GM19328 (cell line): Measurements from ENCODE around the gene UBE2M.
A peak's percentile ranks its signal among the peaks of the same experiment; 100 is the strongest.

Source experiments
- ATAC-seq: cut with Tn5 transposase; IDR thresholded peaks from one replicate; pipeline ENCODE4 v1.9.1; 2021; ENCODE audit warnings: mild to moderate bottlenecking, moderate library complexity; ENCODE audit not compliant: unreplicated experiment

UBE2M gene

DNA sequence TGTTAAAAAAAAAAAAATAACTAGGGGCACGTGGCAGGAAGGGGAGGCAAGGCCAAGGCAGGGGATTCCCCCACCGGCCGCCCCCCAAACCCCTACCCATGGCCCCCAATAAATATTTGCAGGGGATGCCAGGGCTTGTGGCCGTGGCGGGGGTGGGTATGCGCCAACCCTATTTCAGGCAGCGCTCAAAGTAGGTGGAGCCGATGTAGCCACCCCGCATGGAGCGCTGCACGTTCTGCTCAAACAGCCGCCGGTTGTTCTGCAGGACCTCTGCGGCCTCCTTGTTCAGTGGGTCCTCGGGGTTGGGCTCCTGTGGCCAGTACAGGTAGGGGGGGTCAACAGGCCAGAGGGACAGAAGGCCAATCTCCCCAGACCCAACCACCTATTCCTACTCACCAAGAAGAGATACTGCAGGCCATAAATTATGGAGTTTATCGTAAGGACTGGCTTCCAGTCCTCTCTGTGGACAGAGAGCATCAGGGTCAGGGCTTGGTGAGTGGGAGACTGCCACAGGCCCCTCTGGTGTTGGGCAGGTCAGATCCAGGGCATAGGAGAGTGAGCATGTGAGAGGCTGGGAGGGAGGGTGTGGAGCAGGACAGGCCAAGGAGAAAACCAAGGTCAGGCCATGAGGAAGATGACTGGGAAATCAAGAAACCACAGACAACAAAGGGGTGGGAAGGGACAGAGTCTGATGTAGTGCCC, 2.3 kb downstream of the UBE2M start:
- no peak for ATAC-seq

DNA sequence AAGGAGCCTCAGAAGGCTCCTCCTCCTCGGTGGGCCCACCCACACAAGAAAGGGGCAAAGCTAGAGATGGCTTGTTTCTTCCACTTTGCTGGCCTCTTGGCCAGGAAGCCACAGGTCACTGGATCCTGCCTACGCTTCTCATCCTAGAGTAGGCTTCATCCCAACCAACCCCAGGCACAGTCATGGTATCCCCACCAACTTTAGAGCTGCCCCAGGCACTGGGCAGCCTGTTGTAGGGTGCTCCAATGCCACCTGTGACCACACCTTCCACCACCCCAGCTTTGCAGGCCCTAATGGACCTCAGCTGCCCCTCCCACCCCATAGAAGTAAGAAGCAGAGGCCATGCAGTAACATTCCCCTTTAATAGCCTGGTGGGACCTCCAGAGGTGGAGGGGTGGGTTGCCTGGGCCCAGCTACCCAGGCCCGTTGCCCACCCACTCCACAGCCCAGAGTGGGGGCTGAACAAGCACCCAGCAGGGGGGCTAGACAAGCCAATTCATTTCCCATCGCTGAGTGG, 3.0 kb downstream of the UBE2M start:
- no peak for ATAC-seq

DNA sequence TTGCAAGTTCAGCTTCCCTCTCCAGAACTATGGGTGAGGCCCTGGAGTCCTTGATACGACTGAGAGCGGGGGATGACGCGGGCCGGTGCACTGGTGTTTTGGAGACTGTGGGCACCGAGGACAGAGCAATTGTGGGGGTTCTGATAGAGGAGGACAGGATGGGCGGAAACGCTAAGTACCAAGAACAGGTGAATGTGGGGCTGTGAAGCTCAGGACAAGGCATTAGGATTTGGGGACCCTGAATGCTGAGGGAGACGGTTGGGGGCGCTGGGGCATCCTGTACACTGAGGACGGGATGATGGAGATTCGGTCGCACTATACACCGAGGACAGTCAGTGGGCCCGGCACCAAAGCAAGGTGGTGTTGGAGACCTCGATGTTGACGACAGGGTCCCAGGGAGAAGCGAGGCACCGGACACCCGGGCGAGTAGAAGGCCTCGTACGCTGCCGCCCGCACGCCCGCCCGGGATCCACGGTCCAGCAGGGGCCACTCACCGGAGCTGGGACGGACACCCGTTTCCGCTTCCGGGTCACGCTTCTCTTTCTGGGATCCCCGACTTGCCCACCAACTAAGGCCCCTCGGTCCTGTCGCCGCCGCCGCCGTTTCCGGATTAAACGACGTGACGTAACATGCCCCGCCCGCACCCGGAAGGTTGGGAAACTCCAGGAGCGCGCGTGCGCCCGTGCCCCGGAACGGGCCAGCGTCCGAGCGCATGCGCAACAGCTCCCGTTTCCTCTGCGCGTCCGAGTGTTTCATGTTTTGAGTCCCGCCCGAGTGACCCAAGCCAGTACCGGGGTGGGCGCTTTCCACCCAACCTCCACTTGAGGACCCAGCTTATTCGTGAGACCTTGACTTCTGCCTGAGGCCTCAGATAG, 3.7 kb downstream of the UBE2M start, which contains the start of gene CHMP2A:
Gene CHMP2A (minus strand): TSS at position 612 of the 875 bp plus-strand sequence. CDS start 893 bp downstream, outside the sequence.
- ATAC-seq, result peak; percentile 35

DNA sequence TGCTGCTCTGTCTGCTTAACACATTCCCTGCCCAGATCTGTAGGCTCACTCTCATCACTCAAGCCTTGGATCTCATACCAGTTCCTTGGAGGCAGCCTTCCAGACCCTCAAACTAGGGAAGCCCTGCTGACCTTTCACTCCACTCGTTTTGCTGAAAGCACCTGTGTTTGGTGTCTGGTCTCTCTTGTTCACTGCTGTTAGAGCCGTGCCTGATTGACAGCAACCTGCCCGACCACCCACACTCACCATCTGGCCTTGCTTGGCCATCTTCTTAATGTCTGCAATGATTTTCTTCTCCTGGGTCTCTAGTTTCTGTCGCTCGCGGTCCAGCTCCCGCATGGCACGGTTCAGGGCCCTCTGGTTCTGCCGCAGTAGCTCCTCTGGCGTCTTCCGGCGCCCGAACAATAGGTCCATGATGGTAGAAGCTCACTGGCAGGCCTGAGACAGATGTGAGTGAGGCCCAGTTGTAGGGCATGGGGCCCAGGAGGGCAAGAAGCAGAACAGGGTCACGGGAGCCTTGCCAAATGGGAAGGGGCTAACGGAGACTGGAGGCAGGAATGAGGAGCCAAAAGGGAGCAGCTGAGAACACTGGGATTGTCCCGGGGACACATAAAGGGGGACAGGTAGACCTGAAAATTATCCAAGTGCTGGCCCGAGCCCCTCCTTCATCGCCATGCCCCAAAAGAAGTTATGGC, 4.5 kb downstream of the UBE2M start:
- no peak for ATAC-seq

DNA sequence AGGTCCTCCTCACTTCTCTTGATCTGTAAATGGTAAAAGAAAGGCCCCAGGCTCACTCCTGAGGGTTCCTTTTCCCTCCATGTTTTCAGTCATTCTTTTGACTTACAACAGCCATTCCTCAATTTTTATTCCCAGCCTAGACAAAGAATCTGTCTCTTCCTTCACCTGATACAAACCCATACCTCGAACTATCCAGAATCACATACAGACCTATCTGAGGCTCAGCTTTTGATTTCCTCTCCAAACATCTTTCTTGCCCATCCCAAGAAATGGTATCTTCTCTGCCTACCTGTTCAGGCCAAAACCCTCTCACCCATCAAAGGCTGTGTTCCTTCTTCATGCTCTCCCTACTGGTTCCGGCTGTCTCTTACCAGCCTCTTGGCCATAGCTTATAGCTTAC, 5.8 kb downstream of the UBE2M start:
- no peak for ATAC-seq

DNA sequence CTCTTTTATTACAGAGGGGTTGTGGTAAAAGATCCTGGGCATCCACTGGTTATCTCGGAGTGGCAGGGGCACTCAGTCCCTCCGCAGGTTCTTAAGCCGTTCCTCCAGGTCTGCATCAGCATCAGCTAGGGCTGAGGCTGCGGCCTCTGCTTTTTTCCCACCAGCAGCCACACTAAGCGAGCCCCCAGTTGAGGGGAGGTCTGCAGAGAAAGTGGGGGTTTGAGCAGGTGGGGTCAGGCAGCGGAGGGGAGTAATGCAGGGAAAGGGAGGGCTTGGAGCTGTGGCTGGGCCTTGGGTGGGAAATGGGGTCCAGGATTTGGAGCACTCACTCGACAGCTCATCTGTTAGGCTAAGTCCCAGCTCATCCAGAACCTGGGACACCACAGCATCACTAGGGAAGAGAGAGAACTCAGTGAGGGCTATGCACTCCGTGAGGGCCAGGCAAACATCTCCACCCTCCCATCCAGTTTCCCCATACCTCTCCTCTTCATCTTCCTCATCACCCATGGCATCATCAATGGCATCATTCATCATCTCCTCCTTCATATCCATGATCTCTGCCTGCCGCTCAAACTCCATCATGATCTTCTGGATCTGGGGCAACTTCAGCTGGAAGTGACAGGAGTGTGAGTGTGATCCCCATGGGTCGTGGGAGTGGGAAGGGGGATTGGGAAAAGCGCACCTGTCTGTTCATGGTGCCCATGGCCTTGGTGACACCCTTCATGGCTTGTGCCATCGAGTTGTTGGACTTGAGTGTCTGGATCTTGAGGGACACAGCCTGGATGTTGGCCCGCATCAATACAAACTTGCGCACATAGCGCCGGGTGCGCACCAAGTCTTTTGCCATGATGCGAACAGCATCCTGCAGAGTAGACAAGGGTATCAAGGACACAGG, 6.6 kb downstream of the UBE2M start:
- no peak for ATAC-seq

DNA sequence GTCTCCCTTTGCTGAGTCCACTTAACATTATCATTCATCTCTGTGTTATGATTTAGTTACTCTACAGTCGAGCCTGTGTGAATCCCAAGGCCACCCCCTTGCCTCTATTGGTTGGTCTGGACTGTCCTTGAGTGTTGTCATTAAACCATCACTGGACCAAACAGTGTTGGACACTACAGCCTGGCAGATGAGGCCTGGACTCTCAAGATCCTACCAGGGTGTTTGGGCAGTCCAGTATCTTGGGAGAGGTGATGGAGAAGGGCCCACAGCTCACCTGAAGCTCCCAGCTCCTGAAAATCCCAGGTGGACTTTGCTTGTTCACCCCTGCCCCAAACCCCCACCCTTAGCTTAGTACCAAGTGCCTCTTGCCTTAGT, 7.3 kb downstream of the UBE2M start:
- ATAC-seq, result no peak

DNA sequence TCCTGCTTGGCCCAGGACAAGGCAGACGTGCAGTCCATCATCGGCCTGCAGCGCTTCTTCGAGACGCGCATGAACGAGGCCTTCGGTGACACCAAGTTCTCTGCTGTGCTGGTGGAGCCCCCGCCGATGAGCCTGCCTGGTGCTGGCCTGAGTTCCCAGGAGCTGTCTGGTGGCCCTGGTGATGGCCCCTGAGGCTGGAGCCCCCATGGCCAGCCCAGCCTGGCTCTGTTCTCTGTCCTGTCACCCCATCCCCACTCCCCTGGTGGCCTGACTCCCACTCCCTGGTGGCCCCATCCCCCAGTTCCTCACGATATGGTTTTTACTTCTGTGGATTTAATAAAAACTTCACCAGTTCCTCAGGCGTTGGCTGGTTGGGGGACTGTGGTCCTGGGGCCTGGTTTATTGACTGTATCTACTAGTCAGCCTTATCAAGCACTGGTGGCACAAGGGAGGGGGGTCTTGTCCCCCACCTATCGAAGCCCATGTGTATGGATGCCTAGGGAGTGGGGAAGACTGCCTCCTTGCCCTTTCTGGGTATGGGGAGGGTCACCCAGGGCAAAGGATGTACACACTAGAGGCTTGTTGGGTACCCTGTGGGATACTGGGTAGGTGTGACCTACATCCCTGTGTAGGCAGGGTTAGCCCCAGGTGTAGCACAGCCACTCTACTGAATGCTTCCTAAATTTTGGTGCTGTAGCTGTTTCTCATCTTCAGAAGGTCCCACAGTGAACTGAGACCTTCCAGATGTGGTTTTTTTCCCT, 7.9 kb downstream of the UBE2M start:
- ATAC-seq, result no peak

DNA sequence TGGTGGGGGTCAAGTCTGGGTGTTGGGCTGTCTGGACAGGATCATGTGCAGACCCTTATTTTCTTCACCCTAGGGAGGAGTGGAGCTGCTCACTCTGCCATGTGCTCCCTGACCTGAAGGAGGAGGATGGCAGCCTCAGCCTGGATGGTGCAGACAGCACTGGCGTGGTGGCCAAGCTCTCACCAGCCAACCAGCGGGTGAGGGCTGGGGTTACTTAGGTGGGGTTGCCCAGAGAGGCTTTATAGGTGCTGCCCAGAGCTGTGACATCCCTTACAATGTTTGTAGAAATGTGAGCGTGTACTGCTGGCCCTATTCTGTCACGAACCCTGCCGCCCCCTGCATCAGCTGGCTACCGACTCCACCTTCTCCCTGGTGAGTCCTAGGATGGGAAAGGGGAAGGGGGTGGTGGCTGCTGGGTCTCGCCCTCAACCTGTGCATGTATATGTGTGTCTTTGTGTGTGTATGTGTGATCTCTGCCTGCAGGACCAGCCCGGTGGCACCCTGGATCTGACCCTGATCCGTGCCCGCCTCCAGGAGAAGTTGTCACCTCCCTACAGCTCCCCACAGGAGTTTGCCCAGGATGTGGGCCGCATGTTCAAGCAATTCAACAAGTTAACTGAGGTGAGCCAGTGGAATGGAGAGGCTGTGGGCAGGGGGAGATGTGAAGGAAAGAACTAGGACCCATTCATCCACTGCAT, 8.6 kb downstream of the UBE2M start:
- no peak for ATAC-seq

DNA sequence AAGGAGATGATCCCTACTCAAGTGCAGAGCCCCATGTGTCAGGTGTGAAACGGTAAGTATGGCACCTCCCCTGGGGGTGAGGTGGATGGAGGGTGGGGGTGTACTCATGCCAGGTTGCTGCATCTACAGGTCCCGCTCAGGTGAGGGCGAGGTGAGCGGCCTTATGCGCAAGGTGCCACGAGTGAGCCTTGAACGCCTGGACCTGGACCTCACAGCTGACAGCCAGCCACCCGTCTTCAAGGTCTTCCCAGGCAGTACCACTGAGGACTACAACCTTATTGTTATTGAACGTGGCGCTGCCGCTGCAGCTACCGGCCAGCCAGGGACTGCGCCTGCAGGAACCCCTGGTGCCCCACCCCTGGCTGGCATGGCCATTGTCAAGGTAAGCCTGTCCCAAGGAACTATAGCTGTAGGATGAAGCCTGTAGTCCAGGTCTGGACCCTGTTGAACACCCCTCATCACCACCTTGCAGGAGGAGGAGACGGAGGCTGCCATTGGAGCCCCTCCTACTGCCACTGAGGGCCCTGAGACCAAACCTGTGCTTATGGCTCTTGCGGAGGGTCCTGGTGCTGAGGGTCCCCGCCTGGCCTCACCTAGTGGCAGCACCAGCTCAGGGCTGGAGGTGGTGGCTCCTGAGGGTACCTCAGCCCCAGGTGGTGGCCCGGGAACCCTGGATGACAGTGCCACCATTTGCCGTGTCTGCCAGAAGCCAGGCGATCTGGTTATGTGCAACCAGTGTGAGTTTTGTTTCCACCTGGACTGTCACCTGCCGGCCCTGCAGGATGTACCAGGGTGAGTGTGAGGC, 9.3 kb downstream of the UBE2M start:
- ATAC-seq, result no peak

DNA sequence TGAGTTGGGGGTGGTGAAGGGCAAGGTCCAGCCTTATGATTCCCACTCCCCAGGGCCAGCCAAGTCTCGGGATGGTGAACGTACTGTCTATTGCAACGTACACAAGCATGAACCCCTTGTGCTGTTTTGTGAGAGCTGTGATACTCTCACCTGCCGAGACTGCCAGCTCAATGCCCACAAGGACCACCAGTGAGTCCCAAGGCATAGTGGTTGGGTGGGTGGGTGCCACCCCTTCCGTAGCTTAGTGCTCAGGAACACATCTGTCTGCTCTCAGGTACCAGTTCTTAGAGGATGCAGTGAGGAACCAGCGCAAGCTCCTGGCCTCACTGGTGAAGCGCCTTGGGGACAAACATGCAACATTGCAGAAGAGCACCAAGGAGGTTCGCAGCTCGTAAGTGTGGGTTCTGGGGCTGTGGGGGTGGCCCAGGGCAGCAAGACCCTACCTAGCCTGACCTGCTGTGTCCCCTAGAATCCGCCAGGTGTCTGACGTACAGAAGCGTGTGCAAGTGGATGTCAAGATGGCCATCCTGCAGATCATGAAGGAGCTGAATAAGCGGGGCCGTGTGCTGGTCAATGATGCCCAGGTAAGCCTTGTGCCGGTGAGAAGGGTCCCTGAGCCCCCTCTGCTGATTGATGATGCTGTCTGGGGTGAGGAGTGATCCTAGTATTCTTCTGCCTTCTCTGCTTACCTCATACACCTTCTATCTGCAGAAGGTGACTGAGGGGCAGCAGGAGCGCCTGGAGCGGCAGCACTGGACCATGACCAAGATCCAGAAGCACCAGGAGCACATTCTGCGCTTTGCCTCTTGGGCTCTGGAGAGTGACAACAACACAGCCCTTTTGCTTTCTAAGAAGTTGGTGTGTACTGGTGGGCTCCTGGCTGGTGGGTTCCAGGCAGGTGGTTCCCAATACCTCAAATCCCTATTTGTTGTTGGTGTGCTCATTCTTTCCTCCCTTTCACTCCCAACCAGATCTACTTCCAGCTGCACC, 10.8 kb downstream of the UBE2M start:
- no peak for ATAC-seq

DNA sequence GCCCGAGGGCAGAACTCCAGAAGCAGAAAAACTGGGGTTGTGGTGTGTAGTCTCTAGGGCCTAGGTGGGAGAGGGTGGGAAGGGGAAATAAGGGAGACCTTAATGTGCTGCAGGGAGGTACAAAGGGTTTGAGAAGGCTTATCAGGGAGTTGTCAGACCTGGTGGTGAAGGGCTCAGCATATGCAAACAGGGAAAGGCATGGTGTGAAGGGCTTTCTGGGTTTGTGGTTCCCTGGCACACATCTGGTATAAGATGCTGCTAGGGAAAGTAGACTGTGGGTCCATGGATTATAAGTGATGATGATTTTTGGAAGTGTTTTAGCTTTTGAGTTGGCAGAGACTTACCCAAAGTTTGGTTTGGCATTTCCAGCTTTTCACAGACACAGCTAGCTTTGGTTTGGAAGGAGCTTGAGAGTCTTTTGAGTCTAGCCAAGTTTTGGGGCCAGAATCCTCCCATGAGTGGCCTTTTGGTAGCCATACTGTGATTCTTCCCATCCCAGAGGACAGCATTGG, 12.3 kb downstream of the UBE2M start:
- no peak for ATAC-seq

DNA sequence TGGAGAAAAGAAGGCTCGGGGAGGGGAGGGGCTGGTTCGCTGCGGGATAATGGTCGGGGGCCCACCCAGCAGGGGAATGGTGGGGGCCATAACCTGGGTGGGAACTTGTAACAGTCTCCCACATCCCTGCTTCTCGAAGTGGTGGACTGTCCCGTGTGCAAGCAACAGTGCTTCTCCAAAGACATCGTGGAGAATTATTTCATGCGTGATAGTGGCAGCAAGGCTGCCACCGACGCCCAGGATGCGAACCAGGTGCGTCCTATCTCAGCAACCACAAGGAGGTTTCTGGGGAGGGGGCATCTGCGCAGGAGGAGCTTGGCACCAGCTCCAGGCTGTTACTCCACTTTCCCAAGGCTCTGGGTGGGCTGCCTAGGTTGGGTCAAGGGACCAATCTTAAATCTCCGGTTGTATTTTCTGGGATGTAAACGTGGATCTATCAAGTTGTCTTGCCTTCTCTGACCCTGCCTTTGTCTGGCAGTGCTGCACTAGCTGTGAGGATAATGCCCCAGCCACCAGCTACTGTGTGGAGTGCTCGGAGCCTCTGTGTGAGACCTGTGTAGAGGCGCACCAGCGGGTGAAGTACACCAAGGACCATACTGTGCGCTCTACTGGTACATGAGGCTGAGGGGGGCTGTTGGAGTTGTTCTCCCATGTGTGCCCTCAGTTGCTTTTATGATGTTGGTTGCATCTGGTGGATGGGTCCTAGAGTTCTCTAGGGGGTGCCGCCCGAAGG, 13.0 kb downstream of the UBE2M start:
- ATAC-seq, result no peak

DNA sequence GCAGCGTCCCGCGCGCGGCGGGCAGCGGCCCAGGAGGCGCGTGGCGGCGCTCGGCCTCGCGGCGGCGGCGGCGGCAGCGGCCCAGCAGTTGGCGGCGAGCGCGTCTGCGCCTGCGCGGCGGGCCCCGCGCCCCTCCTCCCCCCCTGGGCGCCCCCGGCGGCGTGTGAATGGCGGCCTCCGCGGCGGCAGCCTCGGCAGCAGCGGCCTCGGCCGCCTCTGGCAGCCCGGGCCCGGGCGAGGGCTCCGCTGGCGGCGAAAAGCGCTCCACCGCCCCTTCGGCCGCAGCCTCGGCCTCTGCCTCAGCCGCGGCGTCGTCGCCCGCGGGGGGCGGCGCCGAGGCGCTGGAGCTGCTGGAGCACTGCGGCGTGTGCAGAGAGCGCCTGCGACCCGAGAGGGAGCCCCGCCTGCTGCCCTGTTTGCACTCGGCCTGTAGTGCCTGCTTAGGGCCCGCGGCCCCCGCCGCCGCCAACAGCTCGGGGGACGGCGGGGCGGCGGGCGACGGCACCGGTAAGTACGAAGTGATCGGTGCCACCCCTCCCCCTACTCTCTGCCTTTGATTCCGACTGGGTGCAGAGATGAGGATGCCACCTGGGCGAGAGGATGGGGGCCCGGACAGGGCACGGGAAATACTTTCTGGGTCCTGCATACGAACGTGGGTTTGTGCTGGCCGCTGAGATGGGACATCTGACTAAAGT, 13.7 kb downstream of the UBE2M start:
- ATAC-seq, result peak; percentile 40

DNA sequence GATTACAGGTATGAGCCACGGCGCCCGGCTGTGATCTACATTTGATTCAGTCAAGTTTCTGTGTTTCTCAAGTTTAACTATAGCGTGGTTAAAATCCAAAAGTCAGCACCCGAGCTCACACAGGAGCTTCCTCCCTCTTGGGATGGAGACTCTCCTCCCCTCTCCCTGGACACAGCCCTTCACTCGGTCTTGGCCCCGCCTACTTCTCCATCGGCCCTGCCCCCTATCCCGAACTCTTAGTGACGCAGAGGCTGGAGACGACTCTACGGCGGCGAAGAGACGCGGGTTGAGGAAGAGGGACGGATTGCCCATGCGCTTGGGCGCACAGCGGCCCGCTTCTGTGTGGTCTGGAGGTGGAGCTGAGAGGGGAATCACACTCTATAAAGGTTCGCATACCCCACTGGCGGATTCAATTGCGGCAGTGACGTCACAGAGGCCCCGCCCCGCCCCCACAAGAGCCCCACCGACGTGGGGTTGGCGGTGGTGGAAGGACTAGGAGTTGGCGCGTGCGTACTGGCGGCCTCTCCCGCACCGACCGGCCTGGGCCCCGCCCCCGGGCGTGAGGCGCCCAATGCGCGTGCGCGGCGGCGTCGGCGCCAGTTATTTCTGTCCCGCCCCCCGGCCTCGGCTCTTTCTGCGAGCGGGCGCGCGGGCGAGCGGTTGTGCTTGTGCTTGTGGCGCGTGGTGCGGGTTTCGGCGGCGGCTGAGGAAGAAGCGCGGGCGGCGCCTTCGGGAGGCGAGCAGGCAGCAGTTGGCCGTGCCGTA, 14.4 kb downstream of the UBE2M start, which contains the start of gene TRIM28:
Gene TRIM28 (plus strand): TSS at position 239 of the 765 bp plus-strand sequence. CDS start 694 bp downstream, outside the sequence.
- ATAC-seq, result peak; percentile 82
